ENCODE data around the gene XBP1.
"Not testable (repeated sequence)": the region's sequence is repeated elsewhere in the genome, so short reads cannot be mapped to it uniquely, and the experiment has no call there.

Gene XBP1

GRCh38 chr22:28768701-28769393 lies 31.5 kb downstream of the XBP1 start:
- Histone ChIP-seq H3K9me3 (ENCODE audit: control insufficient read depth, low read length) (no peaks in the 10 kb centered on the region), H3K4me1 (ENCODE audit: control insufficient read depth, insufficient read depth, low read length, poor library complexity, severe bottlenecking) (no peaks in the 10 kb centered on the region), H3K36me3 (ENCODE audit: control insufficient read depth, insufficient read depth, low read length) (peaks cover under 1% of the 10 kb centered on the region), H3K27ac (ENCODE audit: low read depth, low read length, severe bottlenecking) (no peak overlapping the region), H3K4me3 (ENCODE audit: extremely low read depth, insufficient read depth, low read length, poor library complexity, severe bottlenecking) (no peak overlapping the region)
- WGBS, 2 experiments (ENCODE audit: insufficient coverage in 2 of 2), result 96 to 98% methylated on average over 5 to 6 of the region's 6 CpGs

- WGBS, 2 experiments (ENCODE audit: insufficient coverage in 2 of 2), result 90 to 94% methylated on average over 3 of the region's 3 CpGs
- Histone ChIP-seq H3K9me3 (ENCODE audit: control insufficient read depth, low read length) (no peaks in the 10 kb centered on the region), H3K27ac (ENCODE audit: low read depth, low read length, severe bottlenecking) (no peak overlapping the region), H3K4me3 (ENCODE audit: extremely low read depth, insufficient read depth, low read length, poor library complexity, severe bottlenecking) (no peak overlapping the region), H3K4me1 (ENCODE audit: control insufficient read depth, insufficient read depth, low read length, poor library complexity, severe bottlenecking) (no peaks in the 10 kb centered on the region), H3K36me3 (ENCODE audit: control insufficient read depth, insufficient read depth, low read length) (no peaks in the 10 kb centered on the region)
These were observed 33.7 kb downstream of the XBP1 start for GRCh38 chr22:28766628-28767027.

- not testable (repeated sequence) for H3K9me3 ChIP-seq (ENCODE audit: control insufficient read depth, low read length); H3K36me3 ChIP-seq (ENCODE audit: control insufficient read depth, insufficient read depth, low read length)
- WGBS, 2 experiments (ENCODE audit: insufficient coverage in 2 of 2), result 90% methylated on average over 4 of the region's 4 CpGs
These were observed 38.4 kb downstream of the XBP1 start for GRCh38 chr22:28762000-28762399.

GRCh38 chr22:28761449-28761755 lies 39.0 kb downstream of the XBP1 start:
- WGBS, 2 experiments (ENCODE audit: insufficient coverage in 2 of 2), result 96% methylated on average over 6 to 8 of the region's 10 CpGs
- H3K9me3 ChIP-seq (ENCODE audit: control insufficient read depth, low read length), result no peaks in the 10 kb centered on the region
- H3K4me1 ChIP-seq (ENCODE audit: control insufficient read depth, insufficient read depth, low read length, poor library complexity, severe bottlenecking), result no peaks in the 10 kb centered on the region
- no peak overlapping the region for H3K4me3 ChIP-seq (ENCODE audit: extremely low read depth, insufficient read depth, low read length, poor library complexity, severe bottlenecking)
- no peak overlapping the region for H3K27ac ChIP-seq (ENCODE audit: low read depth, low read length, severe bottlenecking)
- peaks cover 7% of the 10 kb centered on the region for H3K36me3 ChIP-seq (ENCODE audit: control insufficient read depth, insufficient read depth, low read length)

More at GRCh38 chr22:28762000-28762399, 38.4 kb downstream of the XBP1 start:
- not testable (repeated sequence) for H3K4me1 ChIP-seq (ENCODE audit: control insufficient read depth, insufficient read depth, low read length, poor library complexity, severe bottlenecking); H3K27ac ChIP-seq (ENCODE audit: low read depth, low read length, severe bottlenecking); H3K4me3 ChIP-seq (ENCODE audit: extremely low read depth, insufficient read depth, low read length, poor library complexity, severe bottlenecking)

GRCh38 chr22:28759861-28760560 lies 40.4 kb downstream of the XBP1 start:
- H3K4me1 ChIP-seq (ENCODE audit: control insufficient read depth, insufficient read depth, low read length, poor library complexity, severe bottlenecking), result no peaks in the 10 kb centered on the region
- 20% methylated on average over 1 of the region's 3 CpGs; no CpG with 5 or more reads in 1 of the 2 experiments for WGBS, 2 experiments (ENCODE audit: insufficient coverage in 2 of 2)
- H3K36me3 ChIP-seq (ENCODE audit: control insufficient read depth, insufficient read depth, low read length), result peaks cover 7% of the 10 kb centered on the region
- H3K9me3 ChIP-seq (ENCODE audit: control insufficient read depth, low read length), result no peaks in the 10 kb centered on the region
- no peak overlapping the region for H3K4me3 ChIP-seq (ENCODE audit: extremely low read depth, insufficient read depth, low read length, poor library complexity, severe bottlenecking)
- H3K27ac ChIP-seq (ENCODE audit: low read depth, low read length, severe bottlenecking), result no peak overlapping the region

GRCh38 chr22:28754512-28754911 lies 45.9 kb downstream of the XBP1 start:
- WGBS, 2 experiments (ENCODE audit: insufficient coverage in 2 of 2), result 95 to 96% methylated on average over 2 to 3 of the region's 3 CpGs
- not testable (repeated sequence) for H3K27ac ChIP-seq (ENCODE audit: low read depth, low read length, severe bottlenecking); H3K9me3 ChIP-seq (ENCODE audit: control insufficient read depth, low read length); H3K4me1 ChIP-seq (ENCODE audit: control insufficient read depth, insufficient read depth, low read length, poor library complexity, severe bottlenecking); H3K4me3 ChIP-seq (ENCODE audit: extremely low read depth, insufficient read depth, low read length, poor library complexity, severe bottlenecking)
- peaks cover 30% of the 10 kb centered on the region for H3K36me3 ChIP-seq (ENCODE audit: control insufficient read depth, insufficient read depth, low read length)

- Histone ChIP-seq H3K27ac (ENCODE audit: low read depth, low read length, severe bottlenecking) (no peak overlapping the region), H3K4me3 (ENCODE audit: extremely low read depth, insufficient read depth, low read length, poor library complexity, severe bottlenecking) (no peak overlapping the region), H3K36me3 (ENCODE audit: control insufficient read depth, insufficient read depth, low read length) (peaks cover 61% of the 10 kb centered on the region), H3K4me1 (ENCODE audit: control insufficient read depth, insufficient read depth, low read length, poor library complexity, severe bottlenecking) (no peaks in the 10 kb centered on the region), H3K9me3 (ENCODE audit: control insufficient read depth, low read length) (no peaks in the 10 kb centered on the region)
- 96 to 100% methylated on average over 1 to 3 of the region's 6 CpGs for WGBS, 2 experiments (ENCODE audit: insufficient coverage in 2 of 2)
These were observed 49.9 kb downstream of the XBP1 start for GRCh38 chr22:28750471-28750881.
